ENCODE measurements around the gene CYTL1. TPM values are rescaled to one million over a fixed set of nuclear protein-coding genes. Genes with fewer than 3 reads are reported as not detected.
"Not testable (repeated sequence)": the region's sequence is repeated elsewhere in the genome, so short reads cannot be mapped to it uniquely, and the experiment has no call there.

The CYTL1 gene
- total and polyA plus RNA-seq, 2 donors (not counting 3 experiments of a cell fraction or from before 2014, with no cell fraction given) = 4.0 to 36.8 TPM

DNA sequence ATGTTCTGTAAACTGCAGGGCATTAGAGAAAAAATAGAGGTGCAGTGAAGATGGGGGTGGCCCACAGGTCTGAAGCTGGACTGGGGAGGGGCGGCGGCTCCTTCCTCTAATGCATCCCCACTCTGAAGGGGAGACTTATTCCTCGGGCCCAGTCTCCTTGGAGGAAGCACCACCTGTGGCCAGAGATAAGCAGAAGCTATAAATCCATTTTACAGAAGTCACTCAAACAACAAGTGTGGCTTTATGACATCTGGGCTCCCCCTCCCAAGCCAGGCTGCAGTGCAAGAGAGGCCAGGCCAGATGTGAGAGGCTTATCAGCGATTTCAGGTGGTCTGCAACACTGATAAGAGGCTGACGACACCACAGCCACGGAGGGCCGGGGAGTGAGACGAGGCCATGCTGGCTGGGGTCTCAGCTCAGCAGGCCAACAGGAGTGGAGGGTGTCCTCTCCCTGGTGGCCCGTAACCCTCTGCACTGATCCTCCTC is 15.8 kb downstream of the CYTL1 start:
- BruUV-seq (replicated peaks) = no TSS peak
- no peaks in the 10 kb centered on the region for H3K79me2 ChIP-seq (ENCODE audit: control insufficient read depth, insufficient read depth, low read length)
- H3K9ac ChIP-seq (replicated peaks; ENCODE audit: extremely low read depth, insufficient read depth, low read length) = no peak overlapping the region
- POLR2A ChIA-PET = no interaction called here
- TF ChIP-seq EZH2 (IDR thresholded peaks at IDR 0.05; ENCODE audit: borderline replicate concordance, low read depth, low read length, severe bottlenecking) (no peak), POLR2A (IDR thresholded peaks at IDR 0.05; ENCODE audit: low read depth, low read length) (no peak), JUN (IDR thresholded peaks at IDR 0.05; ENCODE audit: borderline replicate concordance, insufficient read depth, insufficient read length, low read depth) (no peak), MYC (IDR thresholded peaks at IDR 0.05; ENCODE audit: low read depth, low read length) (no peak), GATA2 (IDR thresholded peaks at IDR 0.05; ENCODE audit: insufficient read depth, insufficient read length, low read depth, low read length) (no peak), FOS (IDR thresholded peaks at IDR 0.05; ENCODE audit: borderline replicate concordance, insufficient read depth, low read length) (no peak), POLR2AphosphoS5 (IDR thresholded peaks at IDR 0.05; ENCODE audit: insufficient read depth, low read depth, low read length) (no peak)
- TF ChIP-seq, protein P1, sequence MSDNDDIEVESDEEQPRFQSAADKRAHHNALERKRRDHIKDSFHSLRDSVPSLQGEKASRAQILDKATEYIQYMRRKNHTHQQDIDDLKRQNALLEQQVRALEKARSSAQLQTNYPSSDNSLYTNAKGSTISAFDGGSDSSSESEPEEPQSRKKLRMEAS (IDR thresholded peaks at IDR 0.05; ENCODE audit: insufficient read depth, insufficient read length) = no peak
- TF ChIP-seq, protein P2, sequence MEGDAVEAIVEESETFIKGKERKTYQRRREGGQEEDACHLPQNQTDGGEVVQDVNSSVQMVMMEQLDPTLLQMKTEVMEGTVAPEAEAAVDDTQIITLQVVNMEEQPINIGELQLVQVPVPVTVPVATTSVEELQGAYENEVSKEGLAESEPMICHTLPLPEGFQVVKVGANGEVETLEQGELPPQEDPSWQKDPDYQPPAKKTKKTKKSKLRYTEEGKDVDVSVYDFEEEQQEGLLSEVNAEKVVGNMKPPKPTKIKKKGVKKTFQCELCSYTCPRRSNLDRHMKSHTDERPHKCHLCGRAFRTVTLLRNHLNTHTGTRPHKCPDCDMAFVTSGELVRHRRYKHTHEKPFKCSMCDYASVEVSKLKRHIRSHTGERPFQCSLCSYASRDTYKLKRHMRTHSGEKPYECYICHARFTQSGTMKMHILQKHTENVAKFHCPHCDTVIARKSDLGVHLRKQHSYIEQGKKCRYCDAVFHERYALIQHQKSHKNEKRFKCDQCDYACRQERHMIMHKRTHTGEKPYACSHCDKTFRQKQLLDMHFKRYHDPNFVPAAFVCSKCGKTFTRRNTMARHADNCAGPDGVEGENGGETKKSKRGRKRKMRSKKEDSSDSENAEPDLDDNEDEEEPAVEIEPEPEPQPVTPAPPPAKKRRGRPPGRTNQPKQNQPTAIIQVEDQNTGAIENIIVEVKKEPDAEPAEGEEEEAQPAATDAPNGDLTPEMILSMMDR (IDR thresholded peaks at IDR 0.05; ENCODE audit: extremely low read depth in 1 of 2, insufficient read depth in 1 of 2, low read depth in 1 of 2, low read length in 2 of 2) = no peak
- no peak overlapping the region for H2AFZ ChIP-seq (ENCODE audit: low read depth, low read length)
- H3K4me2 ChIP-seq (ENCODE audit: insufficient read depth, low read length) = no peak overlapping the region
- H3K27me3 ChIP-seq (ENCODE audit: control insufficient read depth in 2 of 2, insufficient read depth in 2 of 2, low read length in 2 of 2) = peaks cover 4 to 14% of the 10 kb centered on the region in 2 experiments
- no peaks in the 10 kb centered on the region for H3K36me3 ChIP-seq (ENCODE audit: control insufficient read depth in 2 of 2, extremely low read depth in 1 of 2, insufficient read depth in 2 of 2, low read length in 2 of 2)
- H3K4me3 ChIP-seq (replicated peaks in 1 of 3; ENCODE audit: insufficient read depth in 1 of 3, low read depth in 1 of 3, low read length in 3 of 3) = no peak overlapping the region
- H3K9me1 ChIP-seq (replicated peaks; ENCODE audit: control insufficient read depth, extremely low read depth, insufficient read depth, low read length) = no peaks in the 10 kb centered on the region
- intact Hi-C loops (cut with micrococcal nuclease) = no loop called here
- H3K4me1 ChIP-seq (ENCODE audit: control insufficient read depth, extremely low read depth, insufficient read depth, low read length) = no peaks in the 10 kb centered on the region
- dilution Hi-C loops (cut with MboI; ENCODE audit: extremely low pct_ligation_motif_present, low sequenced_read_pairs) = no loop called here
- DNase-seq (ENCODE audit: low read depth, low spot score) (no peak), FAIRE-seq (no peak)
- CTCF ChIA-PET = no interaction called here
- H3K9me3 ChIP-seq (replicated peaks; ENCODE audit: control insufficient read depth, insufficient read depth, low read length) = no peaks in the 10 kb centered on the region
- H3K27ac ChIP-seq (ENCODE audit: insufficient read depth, low read depth, low read length) = no peak overlapping the region
- no peaks in the 10 kb centered on the region for H4K20me1 ChIP-seq (replicated peaks; ENCODE audit: control insufficient read depth, extremely low read depth, insufficient read depth, low read length)

DNA sequence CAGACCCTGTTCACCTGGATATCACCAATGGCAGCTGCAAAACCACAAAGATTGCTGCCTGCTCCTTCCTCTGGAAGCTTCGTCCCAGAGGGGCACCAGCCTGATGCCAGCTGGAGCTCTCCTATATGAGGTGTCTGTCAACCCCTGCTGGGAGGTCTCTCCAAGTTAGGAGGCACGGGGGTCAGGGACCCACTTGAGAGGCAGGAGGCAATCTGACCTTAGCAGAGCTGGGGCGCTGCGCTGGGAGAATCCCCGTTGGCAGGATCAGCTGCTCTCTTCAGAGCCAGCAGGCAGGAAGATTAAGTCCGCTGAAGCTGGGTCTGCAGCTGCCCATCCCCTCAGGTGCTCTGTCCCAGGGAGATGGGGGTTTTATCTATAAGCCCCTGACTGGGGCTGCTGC is 17.6 kb downstream of the CYTL1 start:
- H3K27me3 ChIP-seq (ENCODE audit: control insufficient read depth in 2 of 2, insufficient read depth in 2 of 2, low read length in 2 of 2) = peaks cover 4 to 14% of the 10 kb centered on the region in 2 experiments
- H2AFZ ChIP-seq (ENCODE audit: low read depth, low read length); H3K9me1 ChIP-seq (replicated peaks; ENCODE audit: control insufficient read depth, extremely low read depth, insufficient read depth, low read length); H3K36me3 ChIP-seq (ENCODE audit: control insufficient read depth in 2 of 2, extremely low read depth in 1 of 2, insufficient read depth in 2 of 2, low read length in 2 of 2); H3K4me1 ChIP-seq (ENCODE audit: control insufficient read depth, extremely low read depth, insufficient read depth, low read length); FAIRE-seq; dilution Hi-C loops (cut with MboI; ENCODE audit: extremely low pct_ligation_motif_present, low sequenced_read_pairs); POLR2A ChIA-PET; CTCF ChIA-PET; H4K20me1 ChIP-seq (replicated peaks; ENCODE audit: control insufficient read depth, extremely low read depth, insufficient read depth, low read length); H3K79me2 ChIP-seq (ENCODE audit: control insufficient read depth, insufficient read depth, low read length); H3K4me3 ChIP-seq (replicated peaks in 1 of 3; ENCODE audit: insufficient read depth in 1 of 3, low read depth in 1 of 3, low read length in 3 of 3); H3K9me3 ChIP-seq (replicated peaks; ENCODE audit: control insufficient read depth, insufficient read depth, low read length); H3K9ac ChIP-seq (replicated peaks; ENCODE audit: extremely low read depth, insufficient read depth, low read length); DNase-seq (ENCODE audit: low read depth, low spot score); H3K4me2 ChIP-seq (ENCODE audit: insufficient read depth, low read length); BruUV-seq (replicated peaks); H3K27ac ChIP-seq (ENCODE audit: insufficient read depth, low read depth, low read length); intact Hi-C loops (cut with micrococcal nuclease): not testable (repeated sequence)

DNA sequence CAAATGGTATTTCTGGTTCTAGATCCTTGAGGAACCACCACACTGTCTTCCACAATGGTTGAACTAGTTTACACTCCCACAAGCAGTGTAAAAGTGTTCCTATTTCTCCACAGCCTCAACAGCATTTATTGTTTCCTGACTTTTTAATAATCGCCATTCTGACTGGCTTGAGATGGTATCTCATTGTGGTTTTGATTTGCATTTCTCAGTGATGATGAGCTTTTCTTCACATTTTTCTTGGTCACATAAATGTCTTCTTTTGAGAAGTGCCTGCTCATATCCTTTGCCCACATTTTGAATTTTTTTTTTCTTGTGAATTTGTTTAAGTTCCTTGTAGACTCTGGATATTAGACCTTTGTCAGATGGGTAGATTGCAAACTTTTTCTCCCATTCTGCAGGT is 22.3 kb downstream of the CYTL1 start:
- dilution Hi-C loops (cut with MboI; ENCODE audit: extremely low pct_ligation_motif_present, low sequenced_read_pairs); H3K4me2 ChIP-seq (ENCODE audit: insufficient read depth, low read length); H3K4me3 ChIP-seq (replicated peaks in 1 of 3; ENCODE audit: insufficient read depth in 1 of 3, low read depth in 1 of 3, low read length in 3 of 3); H2AFZ ChIP-seq (ENCODE audit: low read depth, low read length); H3K9ac ChIP-seq (replicated peaks; ENCODE audit: extremely low read depth, insufficient read depth, low read length); FAIRE-seq; H3K79me2 ChIP-seq (ENCODE audit: control insufficient read depth, insufficient read depth, low read length); H3K27me3 ChIP-seq (ENCODE audit: control insufficient read depth in 2 of 2, insufficient read depth in 2 of 2, low read length in 2 of 2); H3K36me3 ChIP-seq (ENCODE audit: control insufficient read depth in 2 of 2, extremely low read depth in 1 of 2, insufficient read depth in 2 of 2, low read length in 2 of 2); POLR2A ChIA-PET; DNase-seq (ENCODE audit: low read depth, low spot score); H3K4me1 ChIP-seq (ENCODE audit: control insufficient read depth, extremely low read depth, insufficient read depth, low read length); H4K20me1 ChIP-seq (replicated peaks; ENCODE audit: control insufficient read depth, extremely low read depth, insufficient read depth, low read length); BruUV-seq (replicated peaks); H3K9me3 ChIP-seq (replicated peaks; ENCODE audit: control insufficient read depth, insufficient read depth, low read length); H3K27ac ChIP-seq (ENCODE audit: insufficient read depth, low read depth, low read length); H3K9me1 ChIP-seq (replicated peaks; ENCODE audit: control insufficient read depth, extremely low read depth, insufficient read depth, low read length): not testable (repeated sequence)
- intact Hi-C loops (cut with micrococcal nuclease) = loop anchor here (5.0 kb wide), 2 partner anchors 35 to 380 kb away; no protein-coding TSS in a partner anchor
- CTCF ChIA-PET = interaction anchor here (1.0 to 1.2 kb wide), 2 partner anchors 54 to 145 kb away, joined by 3 to 5 read pairs; partner anchors contain the start of gene STK32B
